IPS DF 6.9 (cell line): Measurements from ENCODE around the gene TARBP2.
"Not testable (repeated sequence)": the region's sequence is repeated elsewhere in the genome, so short reads cannot be mapped to it uniquely, and the experiment has no call there.

Experiments
- DNase-seq: peaks from one replicate; pipeline ENCODE4 v3.0.0-alpha.2; 2013; ENCODE audit warnings: low read depth, low spot score
- H3K27ac ChIP-seq: one replicate; pipeline ENCODE4 v1.5.1; 2013; ENCODE audit warnings: low read length, control low read depth
- H3K27me3 ChIP-seq: 2 replicates; pipeline ENCODE4 v1.6.1; 2013; ENCODE audit warnings: mild to moderate bottlenecking, low read length; ENCODE audit not compliant: control insufficient read depth, insufficient read depth
- H3K36me3 ChIP-seq: 2 replicates; pipeline ENCODE4 v1.6.1; 2013; ENCODE audit warnings: low read length; ENCODE audit not compliant: control insufficient read depth, insufficient read depth
- H3K4me1 ChIP-seq: 2 replicates; pipeline ENCODE4 v1.6.1; 2013; ENCODE audit warnings: low read length; ENCODE audit not compliant: control insufficient read depth, insufficient read depth
- H3K4me3 ChIP-seq: 2 replicates; pipeline ENCODE4 v1.5.1; 2013; ENCODE audit warnings: mild to moderate bottlenecking, low read length
- H3K9me3 ChIP-seq: 2 replicates; pipeline ENCODE4 v1.6.1; 2013; ENCODE audit warnings: low read length, inconsistent platforms; ENCODE audit not compliant: control insufficient read depth, insufficient read depth
- WGBS: extraction: QIAGEN DNeasy Blood & Tissue Kit; methylation state at CpG from one replicate; pipeline ENCODE4 v1.1.7; 2013; ENCODE audit warnings: mixed read lengths, missing lambda C conversion rate; ENCODE audit not compliant: insufficient read length, insufficient coverage; 5-methylcytosine and 5-hydroxymethylcytosine counted together

TARBP2 gene

GRCh38 chr12:53474819-53475218 lies 26.3 kb upstream of the TARBP2 start:
- H3K4me3 ChIP-seq = no peak overlapping the region
- WGBS = 100% methylated on average over 2 of the region's 13 CpGs
- no peaks in the 10 kb centered on the region for H3K4me1 ChIP-seq
- no peak for DNase-seq
- no peaks in the 10 kb centered on the region for H3K27me3 ChIP-seq
- H3K36me3 ChIP-seq = peaks cover 41% of the 10 kb centered on the region
- no peak overlapping the region for H3K27ac ChIP-seq
- no peaks in the 10 kb centered on the region for H3K9me3 ChIP-seq

GRCh38 chr12:53476769-53477209 lies 24.3 kb upstream of the TARBP2 start:
- Histone ChIP-seq H3K9me3 (no peaks in the 10 kb centered on the region), H3K27ac (no peak overlapping the region), H3K27me3 (no peaks in the 10 kb centered on the region), H3K4me3 (no peak overlapping the region), H3K4me1 (no peaks in the 10 kb centered on the region), H3K36me3 (peaks cover 36% of the 10 kb centered on the region; the same call in 1 of the 2 replicates)
- WGBS = no CpG with 5 or more reads among the region's 2 CpGs
- DNase-seq = no peak

- H3K27me3 ChIP-seq = no peaks in the 10 kb centered on the region
- no peaks in the 10 kb centered on the region for H3K9me3 ChIP-seq
- peaks cover 45% of the 10 kb centered on the region; the same call in 1 of the 2 replicates for H3K36me3 ChIP-seq
- no peak overlapping the region for H3K27ac ChIP-seq
- WGBS = 100% methylated on average over 1 of the region's 1 CpG
- H3K4me3 ChIP-seq = no peak overlapping the region
- no peak for DNase-seq
- no peaks in the 10 kb centered on the region for H3K4me1 ChIP-seq
Measured at GRCh38 chr12:53478865-53479264, 22.2 kb upstream of the TARBP2 start.

GRCh38 chr12:53479331-53479730 lies 21.8 kb upstream of the TARBP2 start:
- no peaks in the 10 kb centered on the region for H3K9me3 ChIP-seq
- peaks cover 44% of the 10 kb centered on the region; the same call in 1 of the 2 replicates for H3K36me3 ChIP-seq
- no peaks in the 10 kb centered on the region for H3K27me3 ChIP-seq
- WGBS = no CpG with 5 or more reads among the region's 5 CpGs
- DNase-seq = no peak
- H3K4me3 ChIP-seq = no peak overlapping the region
- H3K4me1 ChIP-seq = no peaks in the 10 kb centered on the region
- H3K27ac ChIP-seq = no peak overlapping the region

- Histone ChIP-seq H3K4me1 (no peaks in the 10 kb centered on the region), H3K4me3 (no peak overlapping the region), H3K27ac (no peak overlapping the region), H3K9me3 (no peaks in the 10 kb centered on the region), H3K36me3 (peaks cover 34% of the 10 kb centered on the region; the same call in 1 of the 2 replicates), H3K27me3 (no peaks in the 10 kb centered on the region)
- no CpG with 5 or more reads among the region's 12 CpGs for WGBS
- no peak for DNase-seq
Measured at GRCh38 chr12:53480491-53481442, 20.3 kb upstream of the TARBP2 start.

GRCh38 chr12:53481458-53481857 lies 19.6 kb upstream of the TARBP2 start:
- H3K4me1 ChIP-seq, H3K27ac ChIP-seq, H3K27me3 ChIP-seq, H3K4me3 ChIP-seq, DNase-seq, H3K9me3 ChIP-seq: not testable (repeated sequence)
- WGBS = no CpG with 5 or more reads among the region's 6 CpGs
- H3K36me3 ChIP-seq = peaks cover 29% of the 10 kb centered on the region; the same call in 1 of the 2 replicates

GRCh38 chr12:53481939-53482586 lies 19.0 kb upstream of the TARBP2 start:
- Histone ChIP-seq H3K4me3 (no peak overlapping the region), H3K27me3 (no peaks in the 10 kb centered on the region), H3K4me1 (no peaks in the 10 kb centered on the region), H3K9me3 (no peaks in the 10 kb centered on the region), H3K36me3 (peaks cover 26% of the 10 kb centered on the region; the same call in 1 of the 2 replicates), H3K27ac (no peak overlapping the region)
- DNase-seq = no peak
- WGBS = no CpG with 5 or more reads among the region's 9 CpGs

GRCh38 chr12:53482626-53483168 lies 18.4 kb upstream of the TARBP2 start:
- Histone ChIP-seq H3K27ac (no peak overlapping the region), H3K4me3 (no peak overlapping the region), H3K4me1 (no peaks in the 10 kb centered on the region), H3K36me3 (peaks cover 26% of the 10 kb centered on the region; the same call in 1 of the 2 replicates), H3K9me3 (no peaks in the 10 kb centered on the region), H3K27me3 (no peaks in the 10 kb centered on the region)
- WGBS = no CpG with 5 or more reads among the region's 18 CpGs
- no peak for DNase-seq

- Histone ChIP-seq H3K27ac (no peak overlapping the region), H3K36me3 (peaks cover 23% of the 10 kb centered on the region; the same call in 1 of the 2 replicates), H3K4me1 (no peaks in the 10 kb centered on the region), H3K4me3 (no peak overlapping the region), H3K9me3 (no peaks in the 10 kb centered on the region), H3K27me3 (no peaks in the 10 kb centered on the region)
- no CpG with 5 or more reads among the region's 9 CpGs for WGBS
- DNase-seq = no peak
Measured at GRCh38 chr12:53483225-53483978, 17.7 kb upstream of the TARBP2 start.

- H3K4me3 ChIP-seq = no peak overlapping the region
- DNase-seq = no peak
- H3K27me3 ChIP-seq = no peaks in the 10 kb centered on the region
- no peaks in the 10 kb centered on the region for H3K4me1 ChIP-seq
- H3K27ac ChIP-seq = no peak overlapping the region
- 100% methylated on average over 1 of the region's 4 CpGs for WGBS
- H3K9me3 ChIP-seq = no peaks in the 10 kb centered on the region
- peaks cover 20% of the 10 kb centered on the region; the same call in 1 of the 2 replicates for H3K36me3 ChIP-seq
Measured at GRCh38 chr12:53483979-53484377, 17.1 kb upstream of the TARBP2 start.
